H1 (cell line): ENCODE data around the gene DCAF16. TPM values are rescaled to one million over a fixed set of nuclear protein-coding genes. Genes with fewer than 3 reads are reported as not detected.

Experiments used
- CTCF ChIA-PET: fragments of 300-600 bp; sonication (Branson Sonifier 250); formaldehyde crosslinking; loops from one replicate; lab custom pipeline; 2021; ENCODE audit not compliant: partially characterized antibody; lab: Charles Lee
- POLR2A ChIA-PET: fragments of 300-600 bp; sonication (Branson Sonifier 250); formaldehyde crosslinking; loops from one replicate; lab custom pipeline; 2021; ENCODE audit warnings: inconsistent platforms; ENCODE audit not compliant: partially characterized antibody; lab: Charles Lee
- DNase-seq, 2 experiments: peaks; one replicate each; pipeline versions ENCODE4 v3.0.0 to v3.0.0-alpha.2; 2010 to 2022; ENCODE audit warnings: low spot score in 2 of 2, low read depth in 1 of 2, mixed read lengths in 1 of 2
- FAIRE-seq: peaks from 2 replicates; lab custom pipeline; 2011; peaks lifted over from hg19 to GRCh38; lab: Jason Lieb, UNC
- H2AFZ ChIP-seq: 2 replicates; pipeline ENCODE4 v1.8.1; 2012; ENCODE audit warnings: low read length, inconsistent platforms
- H2AK5ac ChIP-seq: 2 replicates; pipeline ENCODE4 v1.6.1; 2013; ENCODE audit warnings: low read depth, low read length
- H2BK120ac ChIP-seq: replicated peaks from 2 replicates; pipeline ENCODE3; 2013; ENCODE audit warnings: low read depth, low read length, inconsistent platforms
- H2BK12ac ChIP-seq: 2 replicates; pipeline ENCODE4 v1.6.1; 2013; ENCODE audit warnings: low read depth, low read length
- H2BK15ac ChIP-seq: 2 replicates; pipeline ENCODE4 v1.6.1; 2013; ENCODE audit warnings: low read length
- H2BK20ac ChIP-seq: 2 replicates; pipeline ENCODE4 v1.6.1; 2013; ENCODE audit warnings: low read length
- H2BK5ac ChIP-seq: 2 replicates; pipeline ENCODE4 v1.6.1; 2013; ENCODE audit warnings: low read depth, low read length
- H3K14ac ChIP-seq: 2 replicates; pipeline ENCODE4 v1.6.1; 2013; ENCODE audit warnings: inconsistent platforms; ENCODE audit not compliant: insufficient read length
- H3K18ac ChIP-seq: 2 replicates; pipeline ENCODE4 v1.6.1; 2013; ENCODE audit warnings: low read length; ENCODE audit errors: extremely low read depth
- H3K23ac ChIP-seq: 2 replicates; pipeline ENCODE4 v1.6.1; 2013; ENCODE audit warnings: inconsistent platforms; ENCODE audit not compliant: insufficient read length
- H3K23me2 ChIP-seq: 2 replicates; pipeline ENCODE4 v1.6.1; 2013; ENCODE audit warnings: low read depth, low read length
- H3K27ac ChIP-seq: 2 replicates; pipeline ENCODE4 v1.6.1; 2011; ENCODE audit warnings: low read depth, low read length, inconsistent platforms
- H3K27me3 ChIP-seq, 4 experiments: replicated peaks in 1 of 4; 1 replicate in 1 of 4; 2 replicates in 3 of 4; pipeline versions ENCODE4 v1.6.1 to v1.8.1; 2011 to 2013; ENCODE audit warnings: low read length in 3 of 4, mild to moderate bottlenecking in 3 of 4, inconsistent platforms in 2 of 4, mixed read lengths in 2 of 4, moderate library complexity in 1 of 4; ENCODE audit not compliant: control insufficient read depth in 3 of 4, insufficient read depth in 3 of 4; ENCODE audit errors: extremely low read depth in 1 of 4
- H3K36me3 ChIP-seq, 4 experiments: 2 replicates each; pipeline versions ENCODE4 v1.6.1 to v1.8.1; 2011 to 2013; ENCODE audit warnings: mild to moderate bottlenecking in 4 of 4, low read length in 3 of 4, moderate library complexity in 2 of 4, control low read depth in 1 of 4, inconsistent platforms in 1 of 4; ENCODE audit not compliant: insufficient read depth in 4 of 4, control insufficient read depth in 2 of 4
- H3K4ac ChIP-seq: replicated peaks from 2 replicates; pipeline ENCODE3; 2013; ENCODE audit warnings: low read length, low read depth, mixed read lengths, inconsistent platforms; ENCODE audit not compliant: insufficient read length
- H3K4me1 ChIP-seq, 4 experiments: replicated peaks in 1 of 4; 1 replicate in 1 of 4; 2 replicates in 3 of 4; pipeline versions ENCODE4 v1.6.1 to v1.8.1; 2011 to 2013; ENCODE audit warnings: low read length in 3 of 4, inconsistent platforms in 2 of 4, mixed read lengths in 1 of 4; ENCODE audit not compliant: insufficient read depth in 4 of 4, control insufficient read depth in 3 of 4
- H3K4me2 ChIP-seq, 2 experiments: 2 replicates each; pipeline versions ENCODE4 v1.6.1 to v1.8.1; 2011 to 2013; ENCODE audit warnings: low read depth in 2 of 2, low read length in 2 of 2, control low read depth in 1 of 2, inconsistent platforms in 1 of 2, mild to moderate bottlenecking in 1 of 2; ENCODE audit not compliant: insufficient read depth in 1 of 2
- H3K4me3 ChIP-seq, 4 experiments: fragments of 200-600, 300-600 bp in 1 of 4; sonication (generic), shearing (Covaris generic), sonication (Bioruptor Twin) in 1 of 4; 2 replicates each; pipeline versions ENCODE4 v1.5.1 to v1.8.1; 2011 to 2016; ENCODE audit warnings: low read length in 4 of 4, low read depth in 3 of 4, control low read depth in 2 of 4, inconsistent platforms in 2 of 4, mild to moderate bottlenecking in 2 of 4, mixed read lengths in 1 of 4, moderate library complexity in 1 of 4; ENCODE audit not compliant: insufficient read depth in 2 of 4; ENCODE audit errors: extremely low read depth in 1 of 4
- H3K56ac ChIP-seq: replicated peaks from 2 replicates; pipeline ENCODE3; 2013; ENCODE audit warnings: low read depth, mild to moderate bottlenecking, mixed read lengths, low read length, inconsistent platforms; ENCODE audit not compliant: insufficient read length
- H3K79me1 ChIP-seq: 2 replicates; pipeline ENCODE4 v1.6.1; 2013; ENCODE audit warnings: low read depth, low read length, control low read depth
- H3K79me2 ChIP-seq, 2 experiments: 2 replicates each; pipeline versions ENCODE4 v1.6.1 to v1.8.1; 2012 to 2013; ENCODE audit warnings: low read length in 2 of 2, mild to moderate bottlenecking in 2 of 2, inconsistent platforms in 1 of 2; ENCODE audit not compliant: insufficient read depth in 2 of 2, control insufficient read depth in 1 of 2
- H3K9ac ChIP-seq, 4 experiments: replicated peaks in 1 of 4; 1 replicate in 1 of 4; 2 replicates in 3 of 4; pipeline versions ENCODE4 v1.6.1 to v1.8.1; 2011 to 2013; ENCODE audit warnings: low read depth in 3 of 4, low read length in 3 of 4, control low read depth in 2 of 4, mild to moderate bottlenecking in 2 of 4, moderate library complexity in 2 of 4, inconsistent platforms in 1 of 4; ENCODE audit errors: extremely low read depth in 1 of 4
- H3K9me3 ChIP-seq, 2 experiments: 2 replicates each; pipeline versions ENCODE4 v1.6.1 to v1.8.1; 2012 to 2013; ENCODE audit warnings: mild to moderate bottlenecking in 2 of 2, moderate library complexity in 2 of 2, control low read depth in 1 of 2, inconsistent platforms in 1 of 2, low read depth in 1 of 2, low read length in 1 of 2, mixed read lengths in 1 of 2; ENCODE audit not compliant: insufficient read depth in 2 of 2
- H4K20me1 ChIP-seq, 2 experiments: replicated peaks in 1 of 2; 2 replicates each; pipeline versions ENCODE3 to v1.8.1; 2011 to 2013; ENCODE audit warnings: inconsistent platforms in 2 of 2, low read length in 2 of 2, mild to moderate bottlenecking in 1 of 2; ENCODE audit not compliant: insufficient read depth in 2 of 2, control insufficient read depth in 1 of 2
- H4K5ac ChIP-seq: 2 replicates; pipeline ENCODE4 v1.6.1; 2013; ENCODE audit warnings: low read length, low read depth, mixed read lengths, inconsistent platforms; ENCODE audit not compliant: insufficient read length
- H4K8ac ChIP-seq: 2 replicates; pipeline ENCODE4 v1.8.0; 2013; ENCODE audit warnings: mild to moderate bottlenecking, moderate library complexity, low read length, inconsistent platforms; ENCODE audit not compliant: insufficient read depth; ENCODE audit errors: extremely low read depth
- H4K91ac ChIP-seq: replicated peaks from 2 replicates; pipeline ENCODE3; 2013; ENCODE audit warnings: low read length, mixed read lengths, inconsistent platforms; ENCODE audit not compliant: insufficient read length
- RAD21 ChIP-seq, 2 experiments: IDR thresholded peaks in 1 of 2; conservative IDR thresholded peaks in 1 of 2; 2 replicates each; pipeline ENCODE4 v1.6.1; 2011; ENCODE audit warnings: low read depth in 2 of 2, low read length in 2 of 2, improper control_type of control experiment in 1 of 2, inconsistent platforms in 1 of 2, mild to moderate bottlenecking in 1 of 2, moderate library complexity in 1 of 2
- SAP30 ChIP-seq: fragments of 300-600 bp; sonication (generic); IDR thresholded peaks from 2 replicates; pipeline ENCODE4 v1.7.1; 2012; ENCODE audit warnings: low read length, moderate library complexity, mild to moderate bottlenecking, inconsistent platforms; ENCODE audit not compliant: insufficient read depth, insufficient replicate concordance
- SUZ12 ChIP-seq: fragments of 200-600 bp; sonication (generic); IDR thresholded peaks from 2 replicates; pipeline ENCODE4 v1.6.1; 2012; ENCODE audit warnings: mild to moderate bottlenecking, inconsistent platforms, low read length, moderate library complexity, mixed read lengths
- WGBS, 2 experiments: shearing (Covaris generic) in 1 of 2; methylation state at CpG; one replicate each; pipeline versions ENCODE4 v1.1.6 to v1.1.7; 2013 to 2015; ENCODE audit warnings: low lambda C conversion rate in 2 of 2, mixed read lengths in 2 of 2, inconsistent platforms in 1 of 2, low coverage in 1 of 2, missing lambda C conversion rate in 1 of 2; ENCODE audit not compliant: insufficient replicate concordance in 2 of 2, insufficient coverage in 1 of 2, insufficient read length in 1 of 2; ENCODE audit errors: extremely low coverage in 1 of 2, missing lambda C conversion rate in 1 of 2; 5-methylcytosine and 5-hydroxymethylcytosine counted together
- polyA plus RNA-seq, 7 experiments: library from polyadenylated mRNA; depleted of rRNA in 3 of 7; stranded (reverse) in 5 of 7; unstranded in 2 of 7; fragments of >200 nt in 5 of 7; fragments of 200-250 nt in 2 of 7; gene quantifications; 1 replicate in 5 of 7; 2 replicates in 1 of 7; 4 replicates in 1 of 7; pipeline versions ENCODE4 v1.2.1 to v1.2.3, GENCODE V29; 2011 to 2013; ENCODE audit warnings: missing spikeins in 2 of 7, mixed read lengths in 2 of 7
- total RNA-seq: library from RNA; stranded (reverse); fragmentation: NEBNext Ultra II Directional; extraction: Animal tissue kit (Norgen Biotek cat#: 25700); gene quantifications from 2 replicates; pipeline ENCODE4 v1.2.1, GENCODE V29; 2021

The DCAF16 gene
- total and polyA plus RNA-seq, 2 of the 8 experiments (the other 6 are each of a cell fraction or from before 2014, with no cell fraction given) = 26.5 to 55.7 TPM

DNA sequence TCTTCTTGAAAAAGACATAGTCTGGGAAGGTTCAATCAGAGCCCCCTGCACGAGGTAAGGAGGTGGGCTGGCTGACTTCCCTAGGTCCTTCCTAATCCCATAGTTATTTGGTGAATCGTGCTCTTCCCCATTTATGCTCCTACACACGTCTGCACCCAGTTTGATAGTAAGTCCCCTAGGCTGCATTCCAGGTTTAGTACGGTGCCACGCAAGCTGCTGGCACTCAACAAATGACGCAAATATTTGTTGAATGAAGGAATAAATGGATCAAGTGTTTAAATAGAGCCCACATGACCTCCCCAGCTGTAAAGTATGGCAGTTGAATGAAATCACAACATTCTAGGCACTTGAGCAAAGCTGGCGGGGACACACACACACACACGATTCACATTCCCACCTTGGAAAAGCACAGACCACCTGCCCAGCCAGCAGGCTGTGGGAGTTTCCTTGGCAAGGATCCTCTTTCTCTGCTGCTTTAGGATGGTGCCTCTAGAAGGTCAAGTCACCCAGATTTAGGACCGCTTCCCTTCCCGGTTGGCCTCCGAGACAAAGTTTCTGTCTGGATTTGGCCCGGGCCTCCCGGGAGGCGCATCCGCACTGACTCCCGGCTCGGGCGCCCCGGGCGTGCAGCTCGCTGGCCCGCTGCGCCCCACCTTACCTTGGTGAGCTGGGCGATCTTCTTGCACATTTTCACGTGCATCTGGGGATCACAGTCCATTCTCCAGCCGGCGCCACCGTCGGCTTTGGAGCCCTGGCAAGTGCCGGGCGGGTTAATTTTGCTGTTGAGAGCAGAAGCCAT, 29.9 kb downstream of the DCAF16 start:
- Histone ChIP-seq H3K56ac (no peak overlapping the region), H4K91ac (peak overlapping the region; percentile 10), H4K5ac (no peak overlapping the region), H2BK5ac (no peak overlapping the region), H2BK15ac (no peak overlapping the region), H3K4me3 (peak overlapping the region; percentile 16 to 62 (median 40)), H4K20me1 (peaks cover 0 to 1% of the 10 kb centered on the region in 2 experiments), H3K4me1 (peaks cover 0 to 14% (median 6%) of the 10 kb centered on the region in 4 experiments; a peak in 5 of 7 replicates), H3K79me2 (no peaks in the 10 kb centered on the region), H2BK120ac (no peak overlapping the region), H2AFZ (no peak overlapping the region; the same call in 1 of the 2 replicates), H3K4ac (no peak overlapping the region), H3K23ac (no peak overlapping the region), H3K18ac (0 out of 2 replicates have a peak overlapping the region, but pooled peaks have one; percentile 60), H3K4me2 (peak overlapping the region; percentile 82 to 92), H3K27ac (no peak overlapping the region), H3K36me3 (no peaks in the 10 kb centered on the region), H4K8ac (no peak overlapping the region; the same call in 1 of the 2 replicates), H3K79me1 (no peaks in the 10 kb centered on the region), H3K23me2 (peaks cover 13% of the 10 kb centered on the region; the same call in 1 of the 2 replicates), H2BK20ac (no peak overlapping the region), H2BK12ac (peak overlapping the region; percentile 63; the same call in 1 of the 2 replicates), H3K9me3 (no peaks in the 10 kb centered on the region), H3K9ac (no peak overlapping the region), H3K27me3 (peaks cover 21 to 36% (median 32%) of the 10 kb centered on the region in 4 experiments), H3K14ac (no peak overlapping the region), H2AK5ac (no peak overlapping the region)
- DNase-seq = peak in 1 of 2 experiments; percentile 62
- POLR2A ChIA-PET = interaction anchor here (0.8 to 2.0 kb wide), 4 partner anchors 9 to 165 kb away, joined by 3 to 5 read pairs (median 4); partner anchors contain the start of genes DCAF16 and NCAPG
- no peak for FAIRE-seq
- TF ChIP-seq SAP30 (no peak), RAD21 (IDR thresholded peaks at IDR 0.05 in 1 of 2, conservative IDR thresholded peaks at IDR 0.05 in 1 of 2; ENCODE audit: low read depth in 2 of 2, low read length in 2 of 2) (0 out of 4 replicates have a peak, but pooled peaks of 1 of the 2 experiments have one; percentile 4), SUZ12 (peak; percentile 75)
- CTCF ChIA-PET = interaction anchor here (0.7 to 1.1 kb wide), 5 partner anchors 8 to 134 kb away, joined by 3 to 4 read pairs (median 3); no protein-coding TSS in a partner anchor
- 29% methylated on average over 31 of the region's 31 CpGs; no CpG with 5 or more reads in 1 of the 2 experiments for WGBS, 2 experiments
